Measurements from ENCODE around the gene KRTAP4-5. TPM values are rescaled to one million over a fixed set of nuclear protein-coding genes. Genes with fewer than 3 reads are reported as not detected.
"Not testable (repeated sequence)": the region's sequence is repeated elsewhere in the genome, so short reads cannot be mapped to it uniquely, and the experiment has no call there.

KRTAP4-5 gene
- total RNA-seq, 2 experiments from 2014 or later = not detected

DNA sequence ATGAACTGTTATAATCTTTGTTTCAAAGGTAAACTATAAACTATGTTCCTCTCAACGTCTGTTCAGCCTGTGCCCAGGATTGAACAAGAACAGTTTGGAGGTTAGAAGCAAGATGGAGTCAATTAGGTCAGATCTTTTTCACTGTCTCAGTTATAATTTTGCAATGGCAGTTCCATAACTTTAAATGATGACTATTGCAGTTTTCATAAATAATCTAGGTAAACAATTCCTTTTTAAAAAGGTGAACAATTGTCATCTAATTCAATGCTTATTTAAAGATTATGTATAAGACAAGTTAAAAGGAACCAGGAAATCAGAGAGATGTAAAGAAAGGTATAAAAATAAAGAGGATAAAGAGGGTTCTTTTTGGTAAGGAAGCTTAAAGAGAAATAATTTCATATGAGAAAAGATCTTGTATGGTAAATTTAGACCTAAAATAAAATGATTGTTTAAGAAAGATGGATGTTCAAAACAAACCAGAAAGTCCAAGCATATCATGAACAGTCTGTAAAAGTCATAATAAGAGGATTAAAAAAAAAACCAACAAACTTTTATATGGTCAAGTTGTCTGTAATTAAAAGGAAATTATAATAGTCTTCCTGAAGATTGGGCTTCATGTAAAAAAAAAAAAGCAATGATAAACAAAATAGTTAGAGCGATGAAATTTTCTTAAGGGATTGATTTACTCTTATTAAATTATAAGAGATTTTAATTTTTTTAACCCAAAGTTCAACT, 38.3 kb downstream of the KRTAP4-5 start:
- DNase-seq (no peak), ATAC-seq (no peak)
- Mint-ChIP-seq H3K27ac (no peak overlapping the region), H3K9me3 (peaks cover 2% of the 10 kb centered on the region), H3K27me3 (peaks cover 3% of the 10 kb centered on the region), H3K4me3 (no peak overlapping the region), H3K4me1 (ENCODE audit: low read depth) (peaks cover 8% of the 10 kb centered on the region), H3K36me3 (ENCODE audit: low read depth) (no peaks in the 10 kb centered on the region)
- TF ChIP-seq, protein P1, sequence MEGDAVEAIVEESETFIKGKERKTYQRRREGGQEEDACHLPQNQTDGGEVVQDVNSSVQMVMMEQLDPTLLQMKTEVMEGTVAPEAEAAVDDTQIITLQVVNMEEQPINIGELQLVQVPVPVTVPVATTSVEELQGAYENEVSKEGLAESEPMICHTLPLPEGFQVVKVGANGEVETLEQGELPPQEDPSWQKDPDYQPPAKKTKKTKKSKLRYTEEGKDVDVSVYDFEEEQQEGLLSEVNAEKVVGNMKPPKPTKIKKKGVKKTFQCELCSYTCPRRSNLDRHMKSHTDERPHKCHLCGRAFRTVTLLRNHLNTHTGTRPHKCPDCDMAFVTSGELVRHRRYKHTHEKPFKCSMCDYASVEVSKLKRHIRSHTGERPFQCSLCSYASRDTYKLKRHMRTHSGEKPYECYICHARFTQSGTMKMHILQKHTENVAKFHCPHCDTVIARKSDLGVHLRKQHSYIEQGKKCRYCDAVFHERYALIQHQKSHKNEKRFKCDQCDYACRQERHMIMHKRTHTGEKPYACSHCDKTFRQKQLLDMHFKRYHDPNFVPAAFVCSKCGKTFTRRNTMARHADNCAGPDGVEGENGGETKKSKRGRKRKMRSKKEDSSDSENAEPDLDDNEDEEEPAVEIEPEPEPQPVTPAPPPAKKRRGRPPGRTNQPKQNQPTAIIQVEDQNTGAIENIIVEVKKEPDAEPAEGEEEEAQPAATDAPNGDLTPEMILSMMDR (IDR thresholded peaks at IDR 0.05) = no peak
- intact Hi-C loops (cut with micrococcal nuclease) = no loop called here
- CTCF ChIA-PET = no interaction called here
- POLR2A ChIA-PET = no interaction called here

DNA sequence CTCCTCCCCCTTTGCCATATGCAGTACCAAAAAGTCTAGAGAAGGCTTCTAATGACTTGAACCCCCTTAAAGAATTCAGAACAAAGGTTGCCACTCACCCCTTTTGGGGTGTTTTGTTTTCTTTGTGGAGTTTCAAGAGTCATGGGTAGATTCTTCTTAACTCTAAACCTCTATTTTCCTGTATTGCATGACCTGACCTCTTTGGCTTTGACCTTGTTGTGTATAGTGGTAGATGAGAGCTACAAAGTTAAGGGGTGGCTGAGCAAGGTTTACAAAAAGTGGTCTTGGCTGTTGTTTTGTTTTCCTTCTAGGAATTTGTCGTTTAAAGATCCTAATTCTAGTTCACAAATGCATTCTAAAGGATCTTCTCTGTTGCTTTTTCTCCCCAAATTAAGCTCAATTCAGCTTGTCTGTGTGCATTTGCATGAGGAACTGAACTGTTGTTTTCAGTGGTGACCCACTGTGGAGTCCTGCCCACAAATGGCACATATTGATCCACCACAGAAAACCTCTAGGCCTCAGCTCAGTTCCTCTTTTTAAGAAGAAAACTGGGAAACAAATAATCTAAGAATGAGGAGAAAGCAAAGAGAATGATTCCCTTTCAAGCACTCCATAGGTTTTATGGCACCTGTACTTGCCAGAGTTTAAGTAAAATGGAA, 40.8 kb downstream of the KRTAP4-5 start:
- H3K27ac Mint-ChIP-seq; H3K4me1 Mint-ChIP-seq (ENCODE audit: low read depth); H3K4me3 Mint-ChIP-seq; H3K36me3 Mint-ChIP-seq (ENCODE audit: low read depth); H3K27me3 Mint-ChIP-seq; DNase-seq; H3K9me3 Mint-ChIP-seq; CTCF ChIA-PET; POLR2A ChIA-PET; ATAC-seq; intact Hi-C loops (cut with micrococcal nuclease): not testable (repeated sequence)

DNA sequence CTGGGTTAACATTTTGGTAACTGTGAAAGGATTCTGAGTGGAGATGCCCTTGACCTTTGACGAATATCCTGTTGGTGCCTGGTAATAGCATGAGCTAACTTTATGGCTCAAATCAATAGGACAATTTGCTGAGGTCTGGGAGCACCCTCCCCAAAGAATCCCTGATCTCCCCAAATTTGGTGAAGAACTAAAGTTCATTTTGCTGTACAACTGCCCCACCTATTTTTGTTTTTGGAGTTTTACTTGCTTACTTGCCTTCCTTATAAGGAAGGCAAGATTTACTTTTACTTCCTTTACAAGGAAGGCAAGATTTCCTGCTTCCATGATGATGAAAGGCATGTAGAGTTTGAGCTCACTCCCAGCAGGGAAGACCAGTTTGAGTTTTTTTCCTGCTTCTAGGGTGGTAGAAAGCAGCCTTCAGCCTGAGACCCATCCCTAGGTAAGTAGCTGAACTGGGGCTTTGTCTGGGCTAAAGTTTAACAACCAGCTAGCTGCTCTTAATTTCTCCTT, 41.6 kb downstream of the KRTAP4-5 start:
- POLR2A ChIA-PET = no interaction called here
- no peaks in the 10 kb centered on the region for H3K9me3 Mint-ChIP-seq
- intact Hi-C loops (cut with micrococcal nuclease) = no loop called here
- peaks cover 8% of the 10 kb centered on the region for H3K4me1 Mint-ChIP-seq (ENCODE audit: low read depth)
- H3K27ac Mint-ChIP-seq = no peak overlapping the region
- TF ChIP-seq, protein P1 (IDR thresholded peaks at IDR 0.05) = no peak
- CTCF ChIA-PET = no interaction called here
- ATAC-seq (no peak), DNase-seq (no peak)
- H3K36me3 Mint-ChIP-seq (ENCODE audit: low read depth) = no peaks in the 10 kb centered on the region
- H3K4me3 Mint-ChIP-seq = no peak overlapping the region
- peaks cover 3% of the 10 kb centered on the region for H3K27me3 Mint-ChIP-seq

DNA sequence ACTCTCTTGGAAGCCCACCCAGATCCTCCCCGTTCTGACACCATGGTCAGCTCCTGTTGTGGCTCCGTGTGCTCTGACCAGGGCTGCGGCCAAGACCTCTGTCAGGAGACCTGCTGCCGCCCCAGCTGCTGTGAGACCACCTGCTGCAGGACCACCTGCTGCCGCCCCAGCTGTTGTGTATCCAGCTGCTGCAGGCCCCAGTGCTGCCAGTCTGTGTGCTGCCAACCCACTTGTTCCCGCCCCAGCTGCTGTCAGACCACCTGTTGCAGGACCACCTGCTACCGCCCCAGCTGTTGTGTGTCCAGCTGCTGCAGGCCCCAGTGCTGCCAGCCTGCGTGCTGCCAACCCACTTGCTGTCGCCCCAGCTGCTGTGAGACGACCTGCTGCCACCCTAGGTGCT, 44.3 kb downstream of the KRTAP4-5 start, which contains the start of gene KRTAP4-9:
KRTAP4-9 (plus strand) TSS at position 43 of the 400 bp plus-strand sequence; CDS start at position 43, 0 bp downstream.
- ATAC-seq; H3K27ac Mint-ChIP-seq; H3K4me3 Mint-ChIP-seq; H3K36me3 Mint-ChIP-seq (ENCODE audit: low read depth); H3K9me3 Mint-ChIP-seq; POLR2A ChIA-PET; H3K4me1 Mint-ChIP-seq (ENCODE audit: low read depth); H3K27me3 Mint-ChIP-seq; intact Hi-C loops (cut with micrococcal nuclease); DNase-seq; CTCF ChIA-PET: not testable (repeated sequence)

DNA sequence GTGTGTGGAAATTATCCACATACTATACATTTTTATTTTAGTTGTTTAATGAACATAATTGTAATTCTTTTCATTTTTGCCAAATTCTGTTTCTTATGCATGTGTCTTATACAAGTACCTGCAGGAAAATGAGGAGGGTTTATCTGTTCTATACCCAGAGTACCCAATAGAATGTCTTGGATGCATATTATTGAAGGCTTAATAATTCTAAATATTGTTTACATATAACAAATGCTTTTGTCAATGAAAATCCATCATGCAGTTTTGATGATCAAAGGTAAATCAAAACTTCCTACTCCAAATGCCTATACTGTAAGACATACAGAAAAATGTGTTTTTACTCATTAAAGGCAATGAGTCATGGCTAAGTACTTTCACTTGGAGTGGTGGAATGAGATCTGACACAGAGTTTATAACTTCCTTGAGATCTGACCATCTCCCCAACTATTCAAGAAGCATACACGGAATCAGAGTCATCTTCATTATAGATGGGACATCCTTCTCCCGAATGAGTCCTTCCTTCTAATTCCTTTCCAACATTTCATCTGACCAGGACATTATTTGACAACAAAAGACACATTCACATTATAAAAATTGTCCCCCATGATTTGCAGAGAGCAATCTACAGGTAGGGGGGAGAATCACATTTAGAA, 45.1 kb downstream of the KRTAP4-5 start:
- CTCF ChIA-PET; DNase-seq; ATAC-seq; intact Hi-C loops (cut with micrococcal nuclease); POLR2A ChIA-PET; H3K4me3 Mint-ChIP-seq; H3K9me3 Mint-ChIP-seq; H3K36me3 Mint-ChIP-seq (ENCODE audit: low read depth); H3K27me3 Mint-ChIP-seq; H3K27ac Mint-ChIP-seq: not testable (repeated sequence)
- H3K4me1 Mint-ChIP-seq (ENCODE audit: low read depth) = peaks cover 16% of the 10 kb centered on the region

DNA sequence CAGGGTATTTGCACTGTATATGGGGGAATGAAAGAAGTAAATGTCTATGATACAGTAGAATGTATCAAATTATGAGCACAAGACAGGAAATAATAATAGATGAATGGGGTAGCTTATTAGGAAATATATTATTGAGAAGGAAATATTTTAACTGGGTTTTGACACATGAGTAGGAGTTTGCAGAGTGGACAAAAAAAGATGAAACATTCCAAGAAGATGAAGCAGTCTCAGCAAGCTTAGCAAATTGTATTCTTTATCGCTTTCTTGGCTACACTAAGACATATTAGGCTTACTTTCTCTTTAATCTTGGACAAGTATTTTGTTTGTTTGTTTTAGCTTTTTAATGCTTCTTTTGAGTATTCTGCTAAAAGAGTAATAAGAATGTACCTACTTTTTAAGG, 45.7 kb downstream of the KRTAP4-5 start:
- no peaks in the 10 kb centered on the region for H3K36me3 Mint-ChIP-seq (ENCODE audit: low read depth)
- DNase-seq = no peak
- H3K4me1 Mint-ChIP-seq (ENCODE audit: low read depth) = peaks cover 15% of the 10 kb centered on the region
- H3K9me3 Mint-ChIP-seq = no peaks in the 10 kb centered on the region
- no peak overlapping the region for H3K27ac Mint-ChIP-seq
- H3K27me3 Mint-ChIP-seq = peaks cover 4% of the 10 kb centered on the region
- intact Hi-C loops (cut with micrococcal nuclease) = no loop called here
- ChIA-PET CTCF (no interaction called here), POLR2A (no interaction called here)
- TF ChIP-seq, protein P1 (IDR thresholded peaks at IDR 0.05) = no peak
- ATAC-seq = no peak
- H3K4me3 Mint-ChIP-seq = no peak overlapping the region
